Mucosa of descending colon (tissue), 3 donors: ENCODE measurements around the gene PM20D1. TPM values are rescaled to one million over a fixed set of nuclear protein-coding genes. Genes with fewer than 3 reads are reported as not detected.

Experiments used
- ATAC-seq: fragments of 200-7000 bp; cut with Tn5 transposase; one replicate; pipeline ENCODE4 v1.9.1; 2020; ENCODE audit warnings: mild to moderate bottlenecking, moderate library complexity
- DNase-seq, 3 donors: peaks; one replicate each; pipeline ENCODE4 v3.0.0-alpha.2; 2020
- H3K36me3 ChIP-seq: fragments of 200-600 bp; one replicate; pipeline ENCODE4 v1.8.0; 2021; ENCODE audit warnings: low read depth, mild to moderate bottlenecking
- H3K4me1 ChIP-seq: fragments of 200-600 bp; one replicate; pipeline ENCODE4 v1.8.0; 2021; ENCODE audit warnings: low read depth, mild to moderate bottlenecking
- H3K4me3 ChIP-seq: fragments of 200-600 bp; one replicate; pipeline ENCODE4 v1.8.0; 2021; ENCODE audit warnings: mild to moderate bottlenecking
- H3K9me3 ChIP-seq: fragments of 200-600 bp; one replicate; pipeline ENCODE4 v1.8.0; 2021; ENCODE audit warnings: mild to moderate bottlenecking
- intact Hi-C, 2 donors: fragments of 100-400 bp; cut with DNase I in 1 of 2; cut with micrococcal nuclease in 1 of 2; formaldehyde crosslinking; loops; one replicate each; pipeline versions ENCODE4 v1.11.0 to v1.11.1; 2022; cut with DNase I, micrococcal nuclease
- total RNA-seq, 3 donors: library from RNA; stranded (reverse); fragmentation: NEBNext Ultra II Directional in 2 of 3; extraction: Animal tissue kit (Norgen Biotek cat#: 25700) in 2 of 3; gene quantifications; one replicate each; pipeline versions ENCODE4 v1.2.1 to v1.2.4, GENCODE V29; 2021 to 2023
- TF ChIP-seq, protein P1 (sequence below): fragments of 200-600 bp; IDR thresholded peaks from one replicate; pipeline ENCODE4 v1.8.0; 2022; ENCODE audit warnings: antibody characterized with exemption, mild to moderate bottlenecking
- donor health status: DM: no; HTN: no; CAD: no; lungs with moderate emphysema.
- donor health status: DM: no; HTN: no; CAD: no.
- donor health status: DM: no; HTN: yes; CAD: no.

Gene PM20D1
- total RNA-seq, 3 donors from 2014 or later, result 0.19 TPM; not detected in 2

GRCh38 chr1:205811660-205812059 lies 38.3 kb downstream of the PM20D1 start:
- intact Hi-C loops, result no loop called here
- DNase-seq, result no peak
- H3K36me3 ChIP-seq, result no peaks in the 10 kb centered on the region
- no peaks in the 10 kb centered on the region for H3K9me3 ChIP-seq
- ATAC-seq, result no peak
- peaks cover 4% of the 10 kb centered on the region for H3K4me1 ChIP-seq
- no peak overlapping the region for H3K4me3 ChIP-seq
- TF ChIP-seq, protein P1, sequence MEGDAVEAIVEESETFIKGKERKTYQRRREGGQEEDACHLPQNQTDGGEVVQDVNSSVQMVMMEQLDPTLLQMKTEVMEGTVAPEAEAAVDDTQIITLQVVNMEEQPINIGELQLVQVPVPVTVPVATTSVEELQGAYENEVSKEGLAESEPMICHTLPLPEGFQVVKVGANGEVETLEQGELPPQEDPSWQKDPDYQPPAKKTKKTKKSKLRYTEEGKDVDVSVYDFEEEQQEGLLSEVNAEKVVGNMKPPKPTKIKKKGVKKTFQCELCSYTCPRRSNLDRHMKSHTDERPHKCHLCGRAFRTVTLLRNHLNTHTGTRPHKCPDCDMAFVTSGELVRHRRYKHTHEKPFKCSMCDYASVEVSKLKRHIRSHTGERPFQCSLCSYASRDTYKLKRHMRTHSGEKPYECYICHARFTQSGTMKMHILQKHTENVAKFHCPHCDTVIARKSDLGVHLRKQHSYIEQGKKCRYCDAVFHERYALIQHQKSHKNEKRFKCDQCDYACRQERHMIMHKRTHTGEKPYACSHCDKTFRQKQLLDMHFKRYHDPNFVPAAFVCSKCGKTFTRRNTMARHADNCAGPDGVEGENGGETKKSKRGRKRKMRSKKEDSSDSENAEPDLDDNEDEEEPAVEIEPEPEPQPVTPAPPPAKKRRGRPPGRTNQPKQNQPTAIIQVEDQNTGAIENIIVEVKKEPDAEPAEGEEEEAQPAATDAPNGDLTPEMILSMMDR, result no peak

GRCh38 chr1:205810448-205811157 lies 39.3 kb downstream of the PM20D1 start:
- no peak for ATAC-seq
- intact Hi-C loops, result no loop called here
- H3K9me3 ChIP-seq, result no peaks in the 10 kb centered on the region
- no peak for DNase-seq
- TF ChIP-seq, protein P1, result no peak
- H3K4me1 ChIP-seq, result peaks cover 4% of the 10 kb centered on the region
- no peak overlapping the region for H3K4me3 ChIP-seq
- no peaks in the 10 kb centered on the region for H3K36me3 ChIP-seq

DNA sequence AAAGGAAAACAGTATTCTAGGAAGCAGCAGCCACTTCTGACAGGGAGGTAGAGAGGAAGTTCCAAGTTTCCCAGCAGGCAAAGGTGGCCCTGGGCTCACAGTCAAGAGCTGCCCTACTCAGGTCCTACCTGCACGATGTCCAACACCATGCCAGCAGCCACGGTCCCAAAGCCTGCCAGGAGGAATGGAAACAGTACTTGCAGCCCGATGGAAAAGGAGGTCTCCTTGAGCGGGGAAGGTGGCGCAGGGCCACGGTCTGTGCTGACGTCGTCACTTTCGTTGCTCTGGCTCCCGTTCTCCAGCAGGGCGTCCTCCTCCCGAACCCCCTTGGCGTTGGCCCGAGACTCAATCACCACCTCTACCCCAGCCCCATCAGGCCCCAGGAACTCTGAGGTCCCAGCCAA lies 40.0 kb downstream of the PM20D1 start:
- Histone ChIP-seq H3K4me3 (no peak overlapping the region), H3K36me3 (no peaks in the 10 kb centered on the region), H3K9me3 (no peaks in the 10 kb centered on the region), H3K4me1 (peaks cover 4% of the 10 kb centered on the region)
- no peak for ATAC-seq
- TF ChIP-seq, protein P1, result no peak
- intact Hi-C loops, result no loop called here
- DNase-seq, result no peak

- Histone ChIP-seq H3K4me3 (no peak overlapping the region), H3K36me3 (no peaks in the 10 kb centered on the region), H3K9me3 (no peaks in the 10 kb centered on the region), H3K4me1 (peaks cover 4% of the 10 kb centered on the region)
- intact Hi-C loops, result no loop called here
- no peak for ATAC-seq
- DNase-seq, result no peak
- TF ChIP-seq, protein P1, result no peak
Observed at GRCh38 chr1:205809469-205809868, 40.5 kb downstream of the PM20D1 start.

- ATAC-seq (peak; percentile 34), DNase-seq (no peak)
Observed at GRCh38 chr1:205805082-205805711, 44.7 kb downstream of the PM20D1 start.

More at GRCh38 chr1:205805082-205805711, 44.7 kb downstream of the PM20D1 start:
- intact Hi-C loops, result no loop called here
- Histone ChIP-seq H3K9me3 (no peaks in the 10 kb centered on the region), H3K4me3 (no peak overlapping the region), H3K4me1 (no peaks in the 10 kb centered on the region), H3K36me3 (no peaks in the 10 kb centered on the region)
- TF ChIP-seq, protein P1, result no peak
